SK-N-MC (cell line): Measurements from ENCODE around the gene PROSER2.

Source experiments
- EZH2 ChIP-seq: fragments of 200-600 bp; sonication (generic); IDR thresholded peaks from one replicate; pipeline ENCODE4 v1.6.1; 2017; ENCODE audit warnings: antibody characterized with exemption
- FOXP2 ChIP-seq: optimal IDR thresholded peaks from 2 replicates; pipeline ENCODE3; 2011; ENCODE audit warnings: mild to moderate bottlenecking, moderate library complexity; ENCODE audit not compliant: insufficient read depth; ENCODE audit errors: extremely low read length, control extremely low read depth
- POLR2AphosphoS5 ChIP-seq: IDR thresholded peaks from 2 replicates; pipeline ENCODE4 v1.6.1; 2012; ENCODE audit warnings: mild to moderate bottlenecking, low read depth, low read length, borderline replicate concordance

DNA sequence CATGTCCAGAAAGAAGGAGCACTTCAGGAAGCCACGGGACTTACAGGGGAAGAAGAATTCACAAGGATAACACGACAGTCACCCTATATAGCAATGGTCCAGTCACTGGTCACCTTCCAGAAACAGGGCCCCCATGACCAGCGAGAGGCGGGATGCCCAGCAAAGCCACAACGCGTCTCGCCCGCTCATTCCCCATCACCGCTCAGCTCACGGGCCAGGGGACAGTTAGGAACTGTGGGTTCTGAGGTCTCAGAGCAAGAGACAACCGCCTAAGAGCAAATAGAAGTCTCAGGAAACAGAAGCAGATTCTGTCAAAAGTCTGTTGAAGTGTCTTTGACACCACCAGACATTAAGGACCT is 71.9 kb downstream of the PROSER2 start:
- TF ChIP-seq POLR2AphosphoS5 (no peak), EZH2 (no peak), FOXP2 (no peak)
